Activated naive CD8-positive, alpha-beta T cell treated with anti-CD3 and anti-CD28 coated beads, Interleukin-2, amount 50 U/mL, for 16 hours (primary cell): ENCODE data around the gene ANKS1B.
"Not testable (repeated sequence)": the region's sequence is repeated elsewhere in the genome, so short reads cannot be mapped to it uniquely, and the experiment has no call there.

Experiments
- DNase-seq: peaks from one replicate; pipeline ENCODE4 v3.0.0-alpha.2; 2020; ENCODE audit warnings: low read depth, low spot score

The ANKS1B gene

GRCh38 chr12:99063182-99063581 lies 921.6 kb downstream of the ANKS1B start:
- DNase-seq, result no peak

- DNase-seq, result no peak
Measured at GRCh38 chr12:99059824-99060511, 924.8 kb downstream of the ANKS1B start.

- DNase-seq, result no peak
Measured at GRCh38 chr12:99057670-99058069, 927.1 kb downstream of the ANKS1B start.

DNA sequence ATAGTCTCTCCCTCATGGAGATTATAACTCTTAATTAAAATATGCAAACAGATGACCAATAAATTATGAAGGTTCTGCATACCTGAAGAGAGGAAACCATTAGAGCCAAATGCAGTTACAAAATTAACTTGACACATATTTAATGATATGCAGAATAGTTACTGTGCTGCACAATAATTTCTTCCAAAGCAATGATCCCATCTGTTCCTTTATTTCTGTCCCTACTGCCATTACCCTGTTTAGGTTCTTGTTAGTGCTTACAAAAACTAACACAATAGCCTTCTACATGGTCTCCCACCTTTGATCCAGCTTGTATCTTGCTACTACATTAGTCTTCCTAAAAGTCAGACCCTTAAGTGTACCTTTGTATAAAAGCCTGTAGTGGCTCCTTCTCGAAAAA lies 928.5 kb downstream of the ANKS1B start:
- no peak for DNase-seq

- no peak for DNase-seq
Measured at GRCh38 chr12:99055299-99055698, 929.4 kb downstream of the ANKS1B start.

GRCh38 chr12:99054601-99055128 lies 930.1 kb downstream of the ANKS1B start:
- DNase-seq, result no peak

DNA sequence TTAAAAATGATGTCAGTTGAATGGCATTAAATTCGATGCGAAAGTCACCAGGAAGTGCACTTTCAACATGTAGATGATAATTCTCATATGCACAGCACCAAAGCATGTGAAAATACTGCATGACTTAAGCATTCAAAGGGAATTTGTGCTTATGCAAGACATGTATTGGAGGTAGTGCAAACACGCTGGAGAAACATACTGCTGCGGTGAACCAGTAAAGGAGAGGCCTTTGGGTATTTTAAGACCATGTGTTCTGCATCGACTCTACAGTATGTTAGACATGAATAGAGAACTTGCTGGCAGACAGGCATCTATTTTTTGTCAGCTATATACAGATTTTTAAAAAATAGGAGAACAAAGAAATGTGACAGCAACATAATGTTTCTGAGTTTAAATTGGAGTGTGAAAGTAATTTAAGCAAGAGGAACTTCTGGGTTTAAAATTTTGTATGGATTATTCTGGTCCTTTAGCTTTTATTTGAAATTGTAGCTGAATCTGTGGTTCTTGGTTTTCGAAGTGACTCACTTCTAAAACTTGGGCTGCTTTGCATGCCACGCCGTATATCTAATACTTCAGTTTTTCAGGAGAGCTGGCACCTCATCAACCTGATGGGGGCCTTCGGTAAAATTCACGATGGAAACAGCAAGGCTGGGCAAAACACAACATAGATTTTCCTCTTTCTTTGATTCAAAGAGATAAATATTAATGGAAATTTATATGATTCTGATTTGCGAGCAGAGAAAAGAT lies 930.9 kb downstream of the ANKS1B start:
- no peak for DNase-seq

- DNase-seq, result no peak
Measured at GRCh38 chr12:99049774-99050173, 935.0 kb downstream of the ANKS1B start.

GRCh38 chr12:99045158-99045557 lies 939.6 kb downstream of the ANKS1B start:
- no peak for DNase-seq

DNA sequence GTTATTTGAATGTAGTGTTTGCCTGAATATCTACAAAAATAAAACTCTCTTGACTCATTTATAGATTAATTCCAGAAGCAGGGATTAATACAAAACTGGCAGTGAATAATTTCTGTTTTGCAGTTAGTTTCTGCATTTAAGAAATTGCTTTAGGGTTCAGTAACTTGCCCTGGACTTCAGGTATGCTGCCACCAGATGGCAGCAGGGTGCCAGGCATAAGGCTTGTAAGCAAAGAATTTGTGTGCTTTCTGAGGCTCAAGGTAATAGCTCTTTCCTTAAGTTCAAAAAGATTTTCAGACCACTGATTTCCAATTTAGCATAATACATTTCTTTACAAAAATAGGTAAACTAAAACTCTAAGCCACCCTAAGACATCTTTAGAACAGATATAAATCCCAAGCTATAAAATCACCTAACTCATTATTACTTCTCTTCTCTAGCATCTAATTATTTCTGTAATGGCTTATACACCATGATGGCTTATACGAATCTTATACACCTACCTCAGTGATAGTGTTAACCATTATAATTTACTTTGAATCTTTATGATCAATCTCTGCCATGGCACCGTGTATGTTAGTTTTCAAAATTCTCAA lies 941.3 kb downstream of the ANKS1B start:
- DNase-seq, result no peak

DNA sequence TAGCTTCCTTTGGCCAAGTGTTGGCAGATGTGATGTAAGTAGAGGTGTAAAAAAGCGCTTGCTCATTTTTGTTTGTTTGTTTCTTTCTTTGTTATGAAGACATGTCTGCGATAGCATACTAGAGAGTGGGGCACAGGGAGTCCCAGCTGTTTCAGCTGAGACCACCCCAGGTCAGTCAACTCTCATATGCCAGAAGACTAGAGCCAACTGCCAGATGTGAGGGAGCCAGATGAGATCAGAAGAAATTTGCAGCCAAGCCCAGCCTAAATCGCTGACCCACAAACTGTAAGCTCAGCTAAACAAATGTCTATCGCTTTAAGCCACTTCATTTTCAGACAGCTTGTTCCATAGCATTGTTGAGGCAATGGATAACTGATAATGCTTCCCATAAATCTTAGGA lies 942.5 kb downstream of the ANKS1B start:
- DNase-seq, result no peak

- no peak for DNase-seq
Measured at GRCh38 chr12:99039367-99040120, 945.2 kb downstream of the ANKS1B start.

DNA sequence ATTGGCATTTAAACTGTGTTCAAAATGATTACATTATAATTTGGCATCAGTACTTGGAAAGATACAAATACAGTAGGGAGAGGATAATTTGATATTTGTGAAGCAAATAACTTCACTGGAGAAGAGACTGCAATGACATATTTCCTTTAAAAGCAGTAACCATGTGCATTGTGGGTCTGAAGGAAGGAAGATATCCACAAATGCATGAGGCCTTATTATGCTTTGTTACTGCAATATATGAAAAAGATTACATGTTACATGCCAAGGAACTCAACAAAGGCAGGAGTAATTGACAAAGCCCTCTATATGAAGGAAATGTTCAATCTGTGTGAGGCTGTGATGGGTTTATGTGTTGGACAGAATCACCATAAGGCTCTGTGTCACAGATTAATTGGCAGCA lies 948.2 kb downstream of the ANKS1B start:
- no peak for DNase-seq

GRCh38 chr12:99035803-99036202 lies 948.9 kb downstream of the ANKS1B start:
- DNase-seq, result no peak

DNA sequence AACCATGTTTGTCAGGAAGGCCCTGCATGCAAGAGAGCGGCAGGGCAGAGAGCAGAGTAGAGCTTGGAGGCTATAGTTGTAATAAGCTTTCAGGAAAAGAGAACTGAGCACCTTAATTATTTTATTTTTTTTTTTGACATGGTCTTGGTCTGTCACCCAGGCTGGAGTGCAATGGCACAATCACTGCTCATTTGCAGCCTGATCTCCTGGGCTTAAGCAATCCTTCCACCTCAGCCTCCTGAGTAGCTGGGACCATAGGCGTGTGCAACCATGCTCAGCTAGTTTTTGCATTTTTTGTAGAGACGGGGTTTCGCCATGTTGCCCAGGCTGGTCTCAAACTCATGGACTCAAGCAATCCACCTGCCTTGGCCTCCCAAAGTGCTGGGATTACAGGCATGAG lies 950.5 kb downstream of the ANKS1B start:
- DNase-seq, result not testable (repeated sequence)

GRCh38 chr12:99029511-99030271 lies 955.0 kb downstream of the ANKS1B start:
- DNase-seq, result no peak

- DNase-seq, result no peak
Measured at GRCh38 chr12:99027461-99027860, 957.3 kb downstream of the ANKS1B start.

DNA sequence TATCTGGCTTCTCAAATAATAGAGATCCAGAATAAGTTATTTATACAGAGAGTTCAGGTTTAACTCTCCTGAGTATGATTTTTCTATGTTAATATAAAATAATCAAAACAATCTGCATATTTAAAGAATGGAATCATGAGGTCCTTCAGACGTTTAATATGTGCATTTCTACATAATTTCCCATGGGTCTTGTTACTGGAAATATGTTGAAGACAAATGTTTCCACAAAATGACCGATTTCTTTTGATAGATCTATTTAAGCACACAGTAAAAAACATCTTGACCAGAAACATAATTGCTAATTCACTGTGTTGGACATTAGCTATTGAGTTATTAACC lies 957.7 kb downstream of the ANKS1B start:
- no peak for DNase-seq

DNA sequence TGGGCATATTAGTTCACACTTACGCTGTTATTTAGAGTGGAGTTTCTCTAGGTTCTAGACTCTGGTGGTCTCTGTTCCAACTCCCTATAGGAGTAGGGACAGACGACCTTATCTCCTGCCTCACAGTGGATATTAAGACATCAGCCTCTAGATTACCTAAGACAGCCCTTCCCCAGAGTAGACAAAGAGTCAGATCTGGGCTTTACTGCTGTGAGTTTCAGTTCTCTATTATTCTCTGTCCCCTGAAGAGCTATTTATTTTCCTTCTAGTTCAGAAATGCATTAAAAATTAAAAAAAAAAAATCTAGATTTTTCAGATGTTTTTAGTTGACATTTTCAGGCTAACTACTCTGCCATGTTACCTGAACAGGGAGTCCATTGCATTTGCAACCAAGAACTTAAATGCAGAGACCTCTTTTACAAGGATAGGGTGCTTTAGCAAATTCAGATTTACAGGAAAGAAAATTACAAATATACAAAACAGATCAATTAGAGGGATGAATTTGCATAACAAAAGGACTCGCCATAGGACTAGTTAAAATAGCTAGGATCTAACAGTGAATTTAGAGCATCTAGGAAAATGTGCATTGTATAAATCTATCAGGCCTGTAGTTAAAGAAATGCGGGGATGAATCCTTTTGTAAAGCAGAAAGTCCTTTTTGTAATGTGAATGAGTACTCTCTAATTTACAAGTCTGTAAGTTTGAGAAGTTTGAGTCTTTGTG lies 958.2 kb downstream of the ANKS1B start:
- DNase-seq, result no peak

- DNase-seq, result no peak
Measured at GRCh38 chr12:99024870-99025269, 959.9 kb downstream of the ANKS1B start.

DNA sequence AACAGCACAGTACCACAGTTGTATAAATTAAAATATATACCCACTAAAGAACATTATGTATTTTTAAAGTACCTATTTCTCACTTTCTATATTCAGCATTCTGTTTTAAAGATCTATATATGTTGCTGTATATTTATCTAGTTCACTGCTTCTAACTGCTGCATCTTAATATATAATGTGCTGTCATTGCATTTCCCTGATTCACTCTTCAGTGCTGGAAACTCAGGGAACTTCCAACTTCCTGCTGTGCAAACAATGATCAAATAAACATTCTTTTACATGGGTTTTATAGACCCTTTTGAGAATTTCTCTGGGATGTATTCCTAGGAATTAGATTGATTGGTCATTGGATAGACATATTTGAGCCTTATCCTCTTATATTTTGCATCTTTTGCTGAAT lies 960.5 kb downstream of the ANKS1B start:
- DNase-seq, result no peak
